K562 (cell line): ENCODE measurements around the gene SYTL4. TPM values are rescaled to one million over a fixed set of nuclear protein-coding genes. Genes with fewer than 3 reads are reported as not detected.

Experiments used
- ATAC-seq: fragments of 200-7000 bp; cut with Tn5 transposase; 3 replicates; pipeline ENCODE4 v1.9.1; 2020; ENCODE audit warnings: moderate library complexity
- BruUV-seq: library from RNA; stranded (reverse); fragments of 400-500 nt; replicated peaks from 2 replicates; lab custom pipeline; 2021; lab: Mats Ljungman, UMichigan
- CTCF ChIA-PET: fragments of 300-600 bp; formaldehyde crosslinking; extraction: SDS; loops from one replicate; lab custom pipeline; 2021; ENCODE audit warnings: low intra/inter-chr PET ratio; lab: Yijun Ruan, JAX
- POLR2A ChIA-PET: fragments of 300-600, 350-650 bp; sonication (Branson Sonifier 250); formaldehyde crosslinking; extraction: SDS; loops from one replicate; lab custom pipeline; 2021; ENCODE audit warnings: antibody characterized with exemption, inconsistent platforms; lab: Yijun Ruan, JAX
- DNase-seq, 4 experiments: peaks; one replicate each; pipeline versions ENCODE4 v3.0.0 to v3.0.0-alpha.2; 2011 to 2018; ENCODE audit warnings: low spot score in 3 of 4, mixed read lengths in 3 of 4; ENCODE audit errors: extremely low read depth in 1 of 4
- FAIRE-seq: peaks from 2 replicates; lab custom pipeline; 2011; peaks lifted over from hg19 to GRCh38; lab: Jason Lieb, UNC
- H2AFZ ChIP-seq: 2 replicates; pipeline ENCODE4 v1.6.0; 2011; ENCODE audit warnings: low read depth, low read length, control low read depth, inconsistent platforms
- H3K27ac ChIP-seq: fragments of 200-600 bp; 3 replicates; pipeline ENCODE4 v1.8.0; 2011; ENCODE audit warnings: low read depth, mild to moderate bottlenecking, control low read depth, inconsistent platforms, low read length, moderate library complexity, mixed read lengths; ENCODE audit errors: extremely low read depth
- H3K27me3 ChIP-seq, 2 experiments: fragments of 300-600 bp in 1 of 2; 2 replicates in 1 of 2; 3 replicates in 1 of 2; pipeline versions ENCODE4 v1.6.0 to v1.8.0; 2011; ENCODE audit warnings: inconsistent platforms in 2 of 2, low read length in 2 of 2, mild to moderate bottlenecking in 1 of 2, mixed read lengths in 1 of 2, moderate library complexity in 1 of 2; ENCODE audit not compliant: control insufficient read depth in 2 of 2, insufficient read depth in 2 of 2
- H3K36me3 ChIP-seq: fragments of 300-600 bp; 3 replicates; pipeline ENCODE4 v1.8.0; 2011; ENCODE audit warnings: mild to moderate bottlenecking, low read length, inconsistent platforms; ENCODE audit not compliant: control insufficient read depth, insufficient read depth
- H3K4me1 ChIP-seq, 2 experiments: fragments of 200-600 bp in 1 of 2; replicated peaks in 1 of 2; 2 replicates in 1 of 2; 3 replicates in 1 of 2; pipeline versions ENCODE4 v1.5.1 to v1.8.0; 2011; ENCODE audit warnings: inconsistent platforms in 2 of 2, low read length in 2 of 2, mild to moderate bottlenecking in 1 of 2, mixed read lengths in 1 of 2, moderate library complexity in 1 of 2; ENCODE audit not compliant: control insufficient read depth in 2 of 2, insufficient read depth in 2 of 2
- H3K4me2 ChIP-seq: 2 replicates; pipeline ENCODE4 v1.6.1; 2011; ENCODE audit warnings: low read length, control low read depth, inconsistent platforms, mixed read lengths; ENCODE audit not compliant: insufficient read depth
- H3K4me3 ChIP-seq: fragments of 200-600 bp; sonication (generic), shearing (Covaris generic); 2 replicates; pipeline ENCODE4 v1.5.1; 2016; ENCODE audit warnings: control low read depth, inconsistent platforms
- H3K79me2 ChIP-seq: fragments of 200-600 bp; 3 replicates; pipeline ENCODE4 v1.8.0; 2011; ENCODE audit warnings: low read length, inconsistent platforms; ENCODE audit not compliant: control insufficient read depth, insufficient read depth
- H3K9ac ChIP-seq, 2 experiments: 2 replicates each; pipeline versions ENCODE4 v1.6.0 to v1.6.1; 2011; ENCODE audit warnings: low read depth in 2 of 2, low read length in 2 of 2, control low read depth in 1 of 2, inconsistent platforms in 1 of 2, mild to moderate bottlenecking in 1 of 2, mixed read lengths in 1 of 2; ENCODE audit not compliant: insufficient read depth in 1 of 2
- H3K9me1 ChIP-seq: one replicate; pipeline ENCODE4 v1.6.0; 2011; ENCODE audit warnings: inconsistent platforms, mild to moderate bottlenecking, low read length, moderate library complexity; ENCODE audit not compliant: control insufficient read depth, insufficient read depth
- H3K9me3 ChIP-seq: replicated peaks from 2 replicates; pipeline ENCODE4 v1.5.1; 2011; ENCODE audit warnings: low read depth, low read length, inconsistent platforms; ENCODE audit not compliant: control insufficient read depth, insufficient read depth
- H4K20me1 ChIP-seq: replicated peaks from 2 replicates; pipeline ENCODE4 v1.6.1; 2011; ENCODE audit warnings: low read length, inconsistent platforms, mixed read lengths; ENCODE audit not compliant: control insufficient read depth, insufficient read depth
- ARNT ChIP-seq, 2 experiments: fragments of 450-650 bp; IDR thresholded peaks; 2 replicates each; pipeline ENCODE4 v1.6.1; 2016; ENCODE audit warnings: mild to moderate bottlenecking in 1 of 2
- DACH1 ChIP-seq: fragments of 450-650 bp; IDR thresholded peaks from 2 replicates; pipeline ENCODE4 v1.6.1; 2018; ENCODE audit not compliant: partially characterized antibody
- FOXJ2 ChIP-seq: fragments of 200-800 bp; sonication (Bioruptor generic); IDR thresholded peaks from 2 replicates; pipeline ENCODE4 v1.6.1; 2016; ENCODE audit warnings: missing genetic modification characterization, missing compliant biosample characterization
- MIER1 ChIP-seq: fragments of 450-650 bp; IDR thresholded peaks from 2 replicates; pipeline ENCODE4 v1.6.1; 2016; ENCODE audit warnings: antibody characterized with exemption, mild to moderate bottlenecking, low read depth
- MYNN ChIP-seq, 2 experiments: sonication (generic); formaldehyde crosslinking in 1 of 2; IDR thresholded peaks; 2 replicates each; pipeline versions ENCODE4 v1.5.0 to v1.6.1; 2016 to 2020; ENCODE audit warnings: antibody characterized with exemption in 1 of 2, missing genetic modification reagents in 1 of 2
- NR1H2 ChIP-seq: sonication (generic); formaldehyde crosslinking; IDR thresholded peaks from 2 replicates; pipeline ENCODE4 v1.4.0; 2020; ENCODE audit warnings: mild to moderate bottlenecking, missing genetic modification reagents
- RBFOX2 ChIP-seq: fragments of 200-400 bp; formaldehyde crosslinking; IDR thresholded peaks from 2 replicates; pipeline ENCODE4 v1.6.1; 2017; ENCODE audit warnings: low read depth, mild to moderate bottlenecking, low read length, moderate library complexity
- SOX6 ChIP-seq: fragments of 450-650 bp; IDR thresholded peaks from 2 replicates; pipeline ENCODE4 v1.6.1; 2014; ENCODE audit warnings: mild to moderate bottlenecking
- TAF15 ChIP-seq: fragments of 200-400 bp; formaldehyde crosslinking; IDR thresholded peaks from 2 replicates; pipeline ENCODE4 v1.6.1; 2017; ENCODE audit warnings: mild to moderate bottlenecking, low read depth, low read length, moderate library complexity
- USF1 ChIP-seq: sonication (generic); formaldehyde crosslinking; IDR thresholded peaks from 2 replicates; pipeline ENCODE4 v1.9.0; 2022; ENCODE audit warnings: mild to moderate bottlenecking, missing genetic modification reagents
- ZBTB1 ChIP-seq: sonication (generic); formaldehyde crosslinking; IDR thresholded peaks from 2 replicates; pipeline ENCODE4 v1.8.1; 2023; ENCODE audit warnings: missing genetic modification reagents, low read depth, mild to moderate bottlenecking, borderline replicate concordance
- ZNF184 ChIP-seq: sonication (generic); formaldehyde crosslinking; IDR thresholded peaks from 2 replicates; pipeline ENCODE4 v1.5.0; 2020; ENCODE audit warnings: missing genetic modification reagents
- ZNF589 ChIP-seq: fragments of 200-800 bp; sonication (Bioruptor generic); IDR thresholded peaks from 2 replicates; pipeline ENCODE4 v1.6.1; 2016; ENCODE audit warnings: low read depth, missing genetic modification characterization, missing compliant biosample characterization
- WGBS: fragments of 100-300 bp; shearing (Covaris generic); methylation state at CpG from one replicate; pipeline ENCODE4 v1.1.6; 2016; ENCODE audit warnings: low coverage, mixed read lengths; ENCODE audit not compliant: insufficient coverage; ENCODE audit errors: missing lambda C conversion rate; 5-methylcytosine and 5-hydroxymethylcytosine counted together
- in situ Hi-C: fragments of 300-500 bp; cut with MboI; formaldehyde crosslinking; loops from 4 replicates; pipeline ENCODE4 v1.15.0; 2018; ENCODE audit warnings: inconsistent platforms, mixed read lengths
- intact Hi-C: fragments of 100-400 bp; cut with micrococcal nuclease; formaldehyde crosslinking; loops from 2 replicates; pipeline ENCODE4 v1.14.2; 2022
- polyA plus RNA-seq, 8 experiments: library from polyadenylated mRNA; depleted of rRNA in 4 of 8; stranded (reverse) in 5 of 8; unstranded in 3 of 8; fragments of >200 nt; fragmentation: Nextera tagmentation in 2 of 8; fragmentation: Illumina TruSeq in 1 of 8; extraction: Ambion mirVana in 2 of 8; extraction: Trizol in 1 of 8; gene quantifications; 2 replicates each; pipeline versions ENCODE4 v1.2.1 to v1.2.3, GENCODE V29; 2011 to 2014; ENCODE audit warnings: inconsistent platforms in 1 of 8, missing spikeins in 1 of 8
- total RNA-seq, 7 experiments: library from RNA; depleted of rRNA in 6 of 7; stranded (reverse); fragments of >200 nt in 6 of 7; fragmentation: Illumina TruSeq in 2 of 7; extraction: Trizol in 2 of 7; gene quantifications; 2 replicates each; pipeline versions ENCODE4 v1.2.1 to v1.2.3, GENCODE V29; 2011 to 2021; ENCODE audit warnings: low replicate concordance in 1 of 7

The SYTL4 gene
- total and polyA plus RNA-seq, 9 of the 15 experiments (the other 6 are each of a cell fraction or from before 2014, with no cell fraction given): 0.65 to 9.0 (median 1.5) TPM

- no peak overlapping the region for H3K27ac ChIP-seq
- H3K27me3 ChIP-seq: no peaks in the 10 kb centered on the region
- no peaks in the 10 kb centered on the region for H3K9me1 ChIP-seq
- ChIA-PET CTCF (no interaction called here), POLR2A (interaction anchor here (1.0 kb wide), 1 partner anchor 30 kb away, joined by 3 read pairs; no protein-coding TSS in a partner anchor)
- H3K9me3 ChIP-seq: no peaks in the 10 kb centered on the region
- no peak overlapping the region for H2AFZ ChIP-seq
- no peak overlapping the region for H3K4me2 ChIP-seq
- BruUV-seq: no TSS peak
- intact Hi-C loops: loop anchor here (10.0 kb wide), 1 partner anchor 598 kb away; no protein-coding TSS in a partner anchor
- H3K4me1 ChIP-seq: no peaks in the 10 kb centered on the region
- WGBS: 2% methylated on average over 6 of the region's 6 CpGs
- H3K79me2 ChIP-seq: no peaks in the 10 kb centered on the region
- FAIRE-seq: no peak
- no peaks in the 10 kb centered on the region for H3K36me3 ChIP-seq
- no peak for ATAC-seq
- in situ Hi-C loops: loop anchor here (5.0 to 25.0 kb wide), 2 partner anchors 80 to 500 kb away; no protein-coding TSS in a partner anchor
- TF ChIP-seq ZNF589 (CRISPR knock-in tag) (no peak), ZNF184 (CRISPR knock-in tag) (no peak), MYNN (IDR thresholded peaks at IDR 0.05) (no peak), MYNN (CRISPR knock-in tag; IDR thresholded peaks at IDR 0.05) (no peak), USF1 (CRISPR knock-in tag) (no peak), DACH1 (no peak), FOXJ2 (tag) (no peak), ZBTB1 (no peak), TAF15 (no peak), MIER1 (no peak), ARNT (IDR thresholded peaks at IDR 0.05) (no peak), RBFOX2 (no peak), NR1H2 (no peak), SOX6 (no peak)
- DNase-seq: peak in 1 of 4 experiments; percentile 3
- no peak overlapping the region for H3K9ac ChIP-seq
- H4K20me1 ChIP-seq: no peaks in the 10 kb centered on the region
- no peak overlapping the region for H3K4me3 ChIP-seq
Observed at GRCh38 chrX:100687128-100687527, 44.8 kb downstream of the SYTL4 start.
